AG20443 (cell line): ENCODE results near the gene EPS8L2.
"Not testable (repeated sequence)": the region's sequence is repeated elsewhere in the genome, so short reads cannot be mapped to it uniquely, and the experiment has no call there.

Experiments used
- DNase-seq: peaks from one replicate; pipeline ENCODE4 v3.0.0; 2012; ENCODE audit warnings: low spot score, mixed read lengths

The EPS8L2 gene

DNA sequence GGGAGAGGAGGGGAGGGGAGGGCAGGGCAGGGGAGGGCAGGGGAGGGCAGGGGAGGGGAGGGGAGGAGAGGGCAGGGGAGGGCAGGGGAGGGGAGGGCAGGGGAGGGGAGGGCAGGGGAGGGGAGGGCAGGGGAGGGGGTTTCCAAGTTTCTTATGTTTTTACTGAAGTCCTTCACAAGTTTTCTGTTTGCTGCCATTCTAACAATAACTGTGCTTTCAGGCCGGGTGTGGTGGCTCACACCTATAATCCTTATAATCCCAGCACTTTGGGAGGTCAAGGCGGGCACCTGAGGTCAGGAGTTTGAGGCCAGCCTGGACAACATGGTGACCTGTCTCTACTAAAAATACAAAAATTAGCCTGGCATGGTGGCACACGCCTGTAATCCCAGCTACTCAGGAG lies 15.8 kb upstream of the EPS8L2 start:
- not testable (repeated sequence) for DNase-seq

DNA sequence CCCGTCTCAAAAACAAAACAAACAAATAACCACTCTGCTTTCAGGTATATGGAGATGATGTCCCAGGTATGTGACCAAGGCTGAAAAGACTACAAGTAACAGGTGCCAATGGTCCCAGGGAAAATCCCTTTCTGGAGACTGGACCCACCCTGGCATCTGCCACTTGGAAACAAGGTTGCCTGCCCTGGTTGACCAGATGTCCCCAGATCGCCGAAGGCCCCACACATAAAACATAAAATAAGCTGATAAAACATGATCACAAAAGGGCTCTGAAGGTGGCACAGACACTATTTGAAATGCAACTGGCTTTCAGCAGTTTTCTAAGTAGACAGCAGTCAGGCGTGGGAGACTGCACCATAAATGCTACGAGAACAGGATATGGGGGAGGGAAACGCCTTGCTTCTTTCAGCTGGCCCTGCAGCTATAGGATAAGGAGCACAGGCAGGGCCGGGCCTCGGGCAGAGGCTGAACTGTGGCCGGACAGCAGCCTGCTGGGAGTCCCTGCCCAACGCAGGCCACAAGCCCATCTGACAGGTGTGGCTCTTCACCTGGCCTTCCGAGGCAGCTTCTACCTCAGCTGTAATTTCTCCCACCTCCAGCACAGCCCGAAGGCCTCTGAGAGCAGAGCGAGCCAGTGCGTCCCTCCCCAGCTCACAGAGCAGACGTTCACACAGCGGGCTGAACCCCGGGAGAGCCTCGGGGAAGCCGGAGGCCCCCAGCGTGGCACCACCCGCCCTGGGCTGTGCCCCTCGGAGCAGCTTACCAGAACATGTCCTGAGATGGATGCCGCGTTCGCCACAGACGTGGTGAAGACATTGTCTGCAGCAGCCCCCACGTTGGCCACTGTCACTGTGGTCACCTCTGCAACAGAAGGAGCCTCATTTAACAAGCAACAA lies 15.0 kb upstream of the EPS8L2 start:
- DNase-seq, result no peak

DNA sequence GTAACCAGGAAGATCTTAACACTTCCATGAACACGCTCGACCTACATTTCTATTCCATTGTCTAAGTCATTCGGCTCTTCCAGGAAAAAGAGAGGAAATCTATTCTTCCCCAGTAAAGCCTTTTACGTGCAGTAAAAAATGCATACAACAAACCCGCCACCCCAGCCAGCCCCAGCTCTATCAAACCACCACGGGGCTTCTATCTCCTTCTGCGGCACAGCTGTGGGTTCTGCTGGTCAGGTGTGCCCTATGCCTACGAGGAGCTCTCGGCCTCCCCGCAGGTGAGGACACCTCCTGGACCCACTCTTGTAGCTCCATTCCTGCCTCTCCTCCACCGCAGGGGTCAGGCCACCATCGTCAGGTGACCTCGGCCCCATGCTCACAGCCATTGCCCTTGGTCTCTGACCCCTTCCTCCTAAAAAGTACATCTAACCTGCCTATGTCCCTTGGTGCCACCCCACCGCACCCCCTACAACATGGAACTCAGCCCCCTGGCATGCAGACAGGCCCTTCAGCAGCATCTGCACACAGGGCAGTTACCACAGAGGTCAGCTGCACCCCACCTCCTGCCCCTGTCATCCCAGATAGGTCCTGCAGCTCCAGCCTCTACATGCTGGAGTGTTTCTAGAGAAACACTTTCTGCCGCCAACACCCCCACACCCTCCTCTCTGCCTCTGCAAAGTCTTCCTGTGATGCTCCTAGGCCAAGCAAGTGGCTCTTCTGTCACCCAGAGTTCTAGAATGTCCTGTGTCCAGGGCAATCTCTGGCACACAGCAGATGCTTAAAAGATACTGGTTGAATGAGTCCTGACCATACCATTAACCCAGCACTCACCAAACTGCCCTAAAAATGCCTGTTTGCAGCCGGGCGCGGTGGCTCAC lies 14.1 kb upstream of the EPS8L2 start:
- DNase-seq, result no peak

DNA sequence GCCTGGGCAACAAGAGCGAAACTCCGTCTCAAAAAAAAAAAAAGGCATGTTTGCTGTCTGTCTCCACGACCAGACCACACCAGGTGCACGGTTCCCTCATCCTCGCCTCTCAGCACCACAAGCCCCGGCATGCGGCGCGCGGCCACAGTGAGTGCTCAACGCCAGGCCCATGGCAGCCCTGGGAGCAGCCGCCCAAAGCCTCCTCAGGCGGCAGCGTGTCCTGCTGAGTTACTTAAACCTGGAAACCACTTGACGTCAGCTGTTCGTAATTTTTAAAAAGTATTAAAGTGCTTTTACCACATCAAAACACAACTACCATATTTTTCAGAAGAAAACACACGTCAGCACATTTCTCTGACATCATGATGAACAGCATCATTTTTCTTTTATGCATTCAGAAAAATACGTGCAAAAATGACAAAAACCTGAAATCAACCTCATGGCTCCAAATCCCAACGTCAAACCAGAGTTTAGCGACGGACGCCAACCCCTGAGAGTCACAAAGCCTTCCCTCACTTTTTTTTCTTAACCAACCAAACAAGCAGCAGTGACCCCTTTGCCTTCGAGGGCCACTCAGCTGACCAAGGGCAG lies 13.1 kb upstream of the EPS8L2 start:
- no peak for DNase-seq

- DNase-seq, result no peak
Observed at GRCh38 chr11:693415-693831, 12.6 kb upstream of the EPS8L2 start.

DNA sequence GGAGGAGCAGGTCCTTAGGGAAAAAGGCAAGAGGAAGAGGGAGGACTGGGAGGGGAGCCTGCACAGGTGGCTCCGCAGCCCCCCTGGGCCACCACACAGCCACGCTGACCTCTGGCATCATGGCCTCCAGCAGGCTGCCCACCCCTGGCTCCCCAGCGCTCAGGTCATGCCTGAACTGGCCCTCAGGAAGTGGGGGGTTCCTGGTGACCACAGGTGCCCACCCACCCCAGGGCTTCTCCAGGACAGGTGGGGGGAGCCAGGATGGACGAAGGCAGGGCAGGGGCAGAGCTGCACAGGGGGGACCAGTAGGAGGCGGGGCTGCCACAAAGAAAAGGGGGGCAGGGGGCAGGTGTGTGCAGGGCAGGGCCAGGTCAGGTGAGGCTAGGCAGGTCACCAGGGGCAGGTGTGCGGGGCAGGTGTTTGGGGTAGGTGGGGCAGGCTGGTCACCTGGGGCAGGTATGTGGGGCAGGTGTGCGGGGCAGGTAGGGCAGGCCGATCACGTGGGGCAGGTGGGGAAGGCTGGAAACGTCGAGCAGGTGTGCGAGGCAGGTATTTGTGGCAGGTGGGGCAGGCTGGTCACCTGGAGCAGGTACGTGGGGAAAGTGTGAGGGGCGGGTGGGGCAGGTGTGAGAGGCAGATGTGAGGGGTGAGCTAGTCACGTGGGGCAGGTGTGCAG lies 12.0 kb upstream of the EPS8L2 start:
- no peak for DNase-seq

GRCh38 chr11:694563-695287 lies 11.3 kb upstream of the EPS8L2 start, which contains the start of gene DEAF1:
DEAF1 (minus strand) TSS chr11:695222; CDS start chr11:695047, 175 bp downstream.
- peak; percentile 95 for DNase-seq

DNA sequence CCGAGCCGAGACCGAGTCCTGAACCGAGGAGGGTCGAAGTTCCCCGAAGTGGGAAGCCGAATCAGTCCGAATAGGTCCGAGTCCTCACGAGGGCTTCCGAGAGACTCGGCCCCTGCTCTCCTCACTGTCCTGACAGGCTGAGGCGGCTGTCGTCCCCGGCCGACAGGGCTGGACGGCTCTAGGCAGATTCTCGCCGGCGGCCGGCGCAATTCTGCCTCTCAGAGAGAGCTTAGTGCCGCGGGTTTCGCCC lies 10.8 kb upstream of the EPS8L2 start:
- no peak for DNase-seq

GRCh38 chr11:695538-696248 lies 10.3 kb upstream of the EPS8L2 start, which contains the start of gene TMEM80:
TMEM80 (plus strand) TSS chr11:695816; CDS start chr11:695828, 12 bp downstream.
- peak; percentile 91 for DNase-seq

- peak; percentile 56 for DNase-seq
Observed at GRCh38 chr11:696955-697491, 9.0 kb upstream of the EPS8L2 start.

DNA sequence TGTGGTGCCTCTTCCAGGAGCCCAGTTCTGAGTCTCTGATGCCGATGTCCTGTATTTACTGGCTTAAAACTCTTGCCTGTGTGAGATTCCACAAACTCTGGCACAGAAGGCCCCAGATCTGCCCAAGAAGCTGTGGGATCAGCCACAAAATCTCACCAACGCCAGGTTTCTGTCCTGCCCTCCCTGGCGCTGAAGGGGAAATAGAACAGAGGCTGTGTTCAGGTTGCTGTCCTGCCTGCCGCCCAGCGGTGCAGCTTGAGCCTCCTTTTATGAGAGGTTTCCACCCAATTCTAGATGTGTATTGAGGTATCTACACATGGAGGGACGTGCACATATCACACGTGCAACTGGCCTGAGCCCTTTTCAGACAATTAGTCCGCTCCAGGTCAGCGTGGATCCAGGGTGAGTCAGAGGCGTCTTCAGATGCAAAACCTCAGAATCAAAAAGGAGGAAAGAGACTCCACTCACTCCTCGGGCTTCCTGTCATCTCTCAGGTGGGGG lies 8.2 kb upstream of the EPS8L2 start:
- DNase-seq, result no peak

GRCh38 chr11:698493-699115 lies 7.4 kb upstream of the EPS8L2 start:
- DNase-seq, result no peak

GRCh38 chr11:699116-699508 lies 6.9 kb upstream of the EPS8L2 start:
- no peak for DNase-seq

GRCh38 chr11:699753-700152 lies 6.3 kb upstream of the EPS8L2 start:
- DNase-seq, result no peak

DNA sequence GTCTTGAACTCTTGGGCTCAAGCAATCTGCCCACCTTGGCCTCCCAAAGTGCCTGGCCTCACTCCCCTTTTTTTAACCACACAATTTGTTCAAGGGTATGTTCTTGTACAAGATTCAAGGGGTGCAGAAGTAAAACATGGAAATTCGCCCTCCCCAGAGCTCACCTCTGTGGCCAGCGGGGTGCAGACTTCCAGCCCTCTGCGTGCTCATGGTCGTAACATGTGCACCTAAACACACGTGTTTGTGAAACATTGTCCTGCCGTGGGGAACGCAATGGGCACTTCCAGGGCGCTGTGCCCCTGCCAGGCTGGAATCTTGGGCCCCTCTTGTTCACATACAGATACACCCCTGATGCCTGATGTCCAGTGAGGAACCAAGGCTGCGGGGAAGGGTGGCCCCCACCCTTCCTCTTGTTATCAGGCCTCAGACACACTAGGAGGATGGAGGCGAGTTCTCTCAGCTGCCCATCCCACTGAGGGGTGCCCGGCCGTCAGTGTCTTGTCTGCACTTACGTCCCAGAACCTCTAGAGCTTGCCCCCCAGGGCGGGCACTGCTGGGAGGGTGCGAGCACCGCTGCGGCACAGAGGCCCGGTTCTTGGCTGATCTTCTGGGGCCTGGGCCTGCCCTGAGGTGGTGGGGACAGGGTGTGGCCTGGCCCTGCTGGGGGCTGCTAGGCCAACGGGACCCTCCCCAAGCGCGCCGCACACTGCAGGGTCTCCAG lies 4.1 kb upstream of the EPS8L2 start:
- DNase-seq, result no peak

DNA sequence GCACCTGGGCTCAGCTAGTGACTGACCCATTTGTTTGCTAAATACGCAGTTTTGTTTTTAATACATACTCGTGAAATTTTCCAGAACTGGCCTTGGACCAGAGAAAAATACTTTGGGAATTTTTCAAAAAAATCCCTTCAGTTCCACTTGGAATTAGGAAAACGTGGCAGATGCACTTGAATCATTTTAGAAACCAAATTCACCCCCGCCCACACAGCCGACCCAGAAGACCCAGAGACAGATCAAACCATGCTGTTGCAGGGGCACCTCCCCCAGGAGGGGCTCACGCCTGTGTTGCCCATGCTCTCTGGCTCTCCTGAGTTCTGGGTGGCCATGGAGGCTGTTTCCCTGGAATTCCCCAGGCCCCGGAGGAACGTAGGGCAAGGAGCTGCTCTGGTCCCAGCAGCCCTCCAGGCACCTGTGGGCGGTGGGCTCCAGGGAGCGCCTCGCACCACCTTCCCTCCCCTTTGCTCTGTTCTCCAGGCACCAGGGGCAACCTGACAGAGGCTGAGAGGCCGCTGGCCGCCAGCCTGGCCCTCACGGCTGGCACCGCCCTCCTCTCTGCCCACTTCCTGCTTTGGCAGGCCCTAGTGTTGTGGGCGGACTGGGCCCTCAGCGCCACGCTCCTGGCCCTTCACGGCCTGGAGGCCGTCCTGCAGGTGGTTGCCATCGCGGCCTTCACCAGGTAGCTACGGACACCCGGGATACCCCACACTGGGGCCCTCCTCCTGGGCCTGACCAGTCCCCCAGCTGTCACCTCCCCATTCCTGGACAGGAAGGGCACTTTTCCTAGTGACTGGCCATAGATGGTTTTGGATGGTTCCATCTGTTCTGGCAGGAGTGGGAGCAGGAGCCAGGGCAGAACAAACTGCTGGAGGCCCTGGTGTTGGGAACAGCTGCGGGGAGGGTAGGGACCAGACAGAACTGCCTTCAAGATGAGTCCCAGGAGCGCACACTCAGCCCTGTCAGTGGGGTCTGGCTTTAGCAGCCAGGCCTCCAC lies 3.3 kb upstream of the EPS8L2 start:
- no peak for DNase-seq

DNA sequence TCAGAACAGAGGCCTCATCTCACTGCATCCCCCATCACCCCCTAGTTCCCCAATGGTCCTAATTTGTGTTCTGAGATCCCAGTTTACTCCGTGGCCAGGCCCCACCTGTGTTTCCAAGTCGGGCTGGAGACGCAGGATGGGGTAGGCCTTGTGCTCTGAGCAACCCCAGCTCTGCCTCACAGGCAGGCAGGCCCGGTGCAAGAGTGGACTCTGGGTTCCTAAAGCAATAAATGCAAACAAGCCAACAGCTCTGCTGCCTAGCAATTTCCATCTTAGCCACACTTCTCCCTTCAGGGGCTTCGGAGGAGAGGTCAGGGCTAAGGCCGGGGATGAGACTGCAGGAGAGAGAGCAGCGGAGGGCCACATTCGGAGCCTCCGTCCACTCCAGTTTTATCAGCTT lies 2.5 kb upstream of the EPS8L2 start:
- no peak for DNase-seq

DNA sequence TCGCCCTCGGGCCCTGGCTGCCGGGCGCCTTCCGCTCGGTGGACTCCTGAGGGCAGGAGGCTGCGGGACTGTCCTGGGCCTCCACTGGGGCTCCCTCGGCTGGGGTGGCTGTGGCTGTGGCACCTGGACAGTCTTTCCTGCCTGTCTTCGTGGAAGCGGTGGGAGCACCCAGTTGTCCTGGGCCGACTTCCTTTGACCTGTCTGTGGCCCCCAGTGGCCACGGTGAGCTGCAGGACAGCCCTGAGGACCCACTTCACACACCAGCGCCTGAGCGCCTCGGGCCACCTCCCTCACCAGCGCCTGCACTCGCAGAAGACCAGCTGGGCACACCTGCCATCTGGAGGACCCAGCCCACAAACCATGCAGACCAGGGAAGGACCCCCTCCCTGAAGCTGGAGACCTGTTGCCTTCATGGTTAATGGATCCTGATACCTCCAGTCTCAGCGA lies 1.8 kb upstream of the EPS8L2 start:
- no peak for DNase-seq
